ENCODE data around the gene ARFGEF3. TPM values are rescaled to one million over a fixed set of nuclear protein-coding genes. Genes with fewer than 3 reads are reported as not detected.

Gene ARFGEF3
- total RNA-seq, 1 donor from 2014 or later, result 24.0 TPM

GRCh38 chr6:138230221-138230620 lies 68.5 kb downstream of the ARFGEF3 start:
- H3K27ac Mint-ChIP-seq, result peak overlapping the region; percentile 92
- DNase-seq (ENCODE audit: extremely low spot score, unreplicated experiment), result no peak
- peaks cover 4% of the 10 kb centered on the region for H3K36me3 Mint-ChIP-seq
- no peak for TF ChIP-seq CTCF (conservative IDR thresholded peaks at IDR 0.05)
- no peaks in the 10 kb centered on the region for H3K27me3 Mint-ChIP-seq
- no peaks in the 10 kb centered on the region for H3K9me3 Mint-ChIP-seq
- H3K4me1 Mint-ChIP-seq (ENCODE audit: unreplicated experiment), result peaks cover 48% of the 10 kb centered on the region
- no peak overlapping the region for H3K4me3 Mint-ChIP-seq

DNA sequence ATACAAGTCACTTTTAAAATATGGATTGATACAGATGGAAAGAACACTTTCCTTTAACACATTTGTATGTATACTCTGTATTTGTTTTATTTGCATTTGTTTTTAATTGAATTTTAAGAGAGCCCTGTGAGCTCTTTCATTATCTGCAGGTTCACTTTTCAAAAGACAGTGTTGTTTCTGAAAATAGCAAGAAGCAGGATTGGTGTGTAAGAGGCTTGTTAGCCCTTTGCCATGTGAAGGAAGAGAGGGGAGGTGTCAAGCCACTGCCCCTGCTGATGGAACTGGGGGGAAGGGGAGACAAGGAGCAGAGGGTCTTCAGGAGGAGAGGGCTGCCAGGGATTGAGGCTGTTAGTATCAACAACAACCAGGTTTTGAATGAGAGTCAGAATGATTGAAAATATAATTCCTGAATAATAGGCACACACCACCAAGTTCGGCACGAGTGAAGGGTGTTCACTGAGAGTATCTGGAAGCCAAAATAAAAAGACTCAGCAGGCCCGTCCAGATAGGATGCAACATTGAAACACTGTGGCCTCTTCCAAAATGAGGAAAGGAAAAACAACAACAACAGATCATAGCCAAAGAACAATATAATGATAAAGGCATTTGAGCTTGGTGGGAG lies 69.1 kb downstream of the ARFGEF3 start:
- H3K27me3 Mint-ChIP-seq, result no peaks in the 10 kb centered on the region
- no peaks in the 10 kb centered on the region for H3K9me3 Mint-ChIP-seq
- DNase-seq (ENCODE audit: extremely low spot score, unreplicated experiment), result no peak
- peaks cover 4% of the 10 kb centered on the region for H3K36me3 Mint-ChIP-seq
- H3K27ac Mint-ChIP-seq, result peak overlapping the region; percentile 92
- peak overlapping the region; percentile 44 for H3K4me3 Mint-ChIP-seq
- no peak for TF ChIP-seq CTCF (conservative IDR thresholded peaks at IDR 0.05)
- peaks cover 48% of the 10 kb centered on the region for H3K4me1 Mint-ChIP-seq (ENCODE audit: unreplicated experiment)

DNA sequence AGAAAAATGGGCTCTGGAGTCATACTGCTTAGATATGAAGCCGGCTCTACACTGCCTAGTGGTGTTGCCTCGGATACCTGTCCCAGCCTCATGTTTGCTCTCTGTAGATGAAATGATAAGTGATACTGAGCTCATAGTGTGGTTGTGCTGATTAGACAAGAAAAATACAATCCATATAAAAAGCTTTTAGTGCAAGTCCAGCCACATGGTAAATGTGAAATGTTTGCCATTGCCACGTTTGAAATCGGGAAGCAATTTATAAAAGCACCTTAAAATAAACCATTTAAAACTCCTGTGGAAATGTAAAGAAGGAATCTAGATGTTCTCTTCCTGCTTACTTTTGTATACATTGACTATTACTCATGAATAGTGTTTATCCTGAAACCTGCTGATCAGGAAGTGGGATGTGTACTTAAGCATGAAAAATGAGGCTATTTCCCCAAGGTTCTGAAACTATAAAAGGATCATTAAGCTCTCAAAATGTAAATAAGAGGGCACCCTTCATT lies 69.7 kb downstream of the ARFGEF3 start:
- TF ChIP-seq CTCF (conservative IDR thresholded peaks at IDR 0.05), result no peak
- no peak for DNase-seq (ENCODE audit: extremely low spot score, unreplicated experiment)
- H3K27ac Mint-ChIP-seq, result peak overlapping the region; percentile 92
- peak overlapping the region; percentile 44 for H3K4me3 Mint-ChIP-seq
- no peaks in the 10 kb centered on the region for H3K27me3 Mint-ChIP-seq
- no peaks in the 10 kb centered on the region for H3K9me3 Mint-ChIP-seq
- H3K36me3 Mint-ChIP-seq, result peaks cover 4% of the 10 kb centered on the region
- peaks cover 46% of the 10 kb centered on the region for H3K4me1 Mint-ChIP-seq (ENCODE audit: unreplicated experiment)

GRCh38 chr6:138234363-138234762 lies 72.6 kb downstream of the ARFGEF3 start:
- DNase-seq (ENCODE audit: extremely low spot score, unreplicated experiment), result no peak
- H3K36me3 Mint-ChIP-seq, result peaks cover 4% of the 10 kb centered on the region
- no peak for TF ChIP-seq CTCF (conservative IDR thresholded peaks at IDR 0.05)
- no peaks in the 10 kb centered on the region for H3K27me3 Mint-ChIP-seq
- no peak overlapping the region for H3K4me3 Mint-ChIP-seq
- H3K9me3 Mint-ChIP-seq, result no peaks in the 10 kb centered on the region
- peaks cover 22% of the 10 kb centered on the region for H3K4me1 Mint-ChIP-seq (ENCODE audit: unreplicated experiment)
- peak overlapping the region; percentile 35 for H3K27ac Mint-ChIP-seq

GRCh38 chr6:138235205-138235604 lies 73.5 kb downstream of the ARFGEF3 start:
- no peak overlapping the region for H3K4me3 Mint-ChIP-seq
- H3K9me3 Mint-ChIP-seq, result no peaks in the 10 kb centered on the region
- no peak for DNase-seq (ENCODE audit: extremely low spot score, unreplicated experiment)
- peaks cover 17% of the 10 kb centered on the region for H3K4me1 Mint-ChIP-seq (ENCODE audit: unreplicated experiment)
- no peak for TF ChIP-seq CTCF (conservative IDR thresholded peaks at IDR 0.05)
- peaks cover 4% of the 10 kb centered on the region for H3K36me3 Mint-ChIP-seq
- no peaks in the 10 kb centered on the region for H3K27me3 Mint-ChIP-seq
- no peak overlapping the region for H3K27ac Mint-ChIP-seq

Measured in type B pancreatic cell (in vitro differentiated cells).